Skeletal muscle tissue (tissue), 4 donors: ENCODE data around the gene C1QB. TPM values are rescaled to one million over a fixed set of nuclear protein-coding genes. Genes with fewer than 3 reads are reported as not detected.
A peak's percentile ranks its signal among the peaks of the same experiment; 100 is the strongest.

Experiments used
- H3K27ac ChIP-seq: one replicate; pipeline ENCODE4 v1.7.0; 2013; ENCODE audit warnings: mild to moderate bottlenecking, low read depth, low read length, inconsistent platforms
- H3K27me3 ChIP-seq, 3 donors: one replicate each; pipeline ENCODE4 v1.7.0; 2013; ENCODE audit warnings: low read length in 3 of 3; ENCODE audit not compliant: control insufficient read depth in 3 of 3, insufficient read depth in 3 of 3
- H3K36me3 ChIP-seq, 3 donors: one replicate each; pipeline ENCODE4 v1.7.0; 2013; ENCODE audit warnings: low read length in 3 of 3; ENCODE audit not compliant: control insufficient read depth in 3 of 3, insufficient read depth in 3 of 3
- H3K4me1 ChIP-seq, 3 donors: one replicate each; pipeline ENCODE4 v1.7.0; 2013; ENCODE audit warnings: low read length in 3 of 3, mild to moderate bottlenecking in 3 of 3; ENCODE audit not compliant: control insufficient read depth in 3 of 3, insufficient read depth in 3 of 3
- H3K4me3 ChIP-seq, 3 donors: one replicate each; pipeline ENCODE4 v1.7.0; 2013; ENCODE audit warnings: low read length in 3 of 3
- H3K9ac ChIP-seq, 3 donors: one replicate each; pipeline ENCODE4 v1.7.0; 2013; ENCODE audit warnings: low read length in 3 of 3, mild to moderate bottlenecking in 3 of 3, moderate library complexity in 2 of 3, low read depth in 1 of 3
- H3K9me3 ChIP-seq, 3 donors: one replicate each; pipeline ENCODE4 v1.7.0; 2013; ENCODE audit warnings: low read length in 3 of 3; ENCODE audit not compliant: control insufficient read depth in 3 of 3
- total RNA-seq: library from RNA; depleted of rRNA; stranded (reverse); fragments of >200 nt; gene quantifications from one replicate; pipeline ENCODE4 v1.2.3, GENCODE V29; 2014
- donor health status: Osteomylitis.

The C1QB gene
- total RNA-seq, 1 donor from 2014 or later: 18.3 TPM

DNA sequence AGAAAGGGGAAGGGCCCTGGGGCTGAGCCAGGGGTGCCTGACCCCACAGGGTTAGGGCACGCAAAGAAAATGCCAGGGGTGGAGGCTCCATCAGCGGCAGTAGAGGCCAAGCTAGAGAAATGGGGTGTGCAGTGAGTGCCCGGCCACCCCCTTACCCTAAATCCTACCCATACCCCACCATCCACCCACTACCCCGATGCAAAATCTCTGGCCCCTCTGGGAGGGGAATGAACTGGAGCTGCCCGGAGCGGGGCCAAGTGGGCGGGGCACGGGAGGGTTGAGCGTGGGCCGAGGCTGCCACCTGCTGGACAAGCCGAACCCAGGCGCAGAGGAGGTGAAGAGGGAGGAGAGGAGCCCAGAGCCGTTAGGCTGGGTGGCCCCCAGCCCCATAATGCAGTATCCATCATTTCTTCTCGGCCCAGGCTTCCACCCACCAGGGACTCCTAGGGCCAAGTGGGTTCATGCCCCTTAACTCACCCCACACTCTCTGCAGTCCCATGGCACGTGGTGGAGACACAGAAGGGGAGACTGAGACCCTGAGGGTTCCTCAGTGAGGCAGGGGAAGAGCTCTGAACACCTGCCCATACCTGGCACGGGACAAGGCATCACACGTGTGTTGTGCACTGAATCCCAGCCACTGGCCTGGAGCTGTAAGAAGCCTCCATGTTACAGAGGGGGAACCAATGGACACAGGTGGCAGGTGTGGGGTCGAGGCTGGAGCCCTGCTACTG lies 11.0 kb upstream of the C1QB start:
- peak overlapping the region in 1 of 3 donors; percentile 43 for H3K4me3 ChIP-seq
- H3K27ac ChIP-seq: no peak overlapping the region
- H3K9me3 ChIP-seq: no peaks in the 10 kb centered on the region
- peaks cover 2 to 4% (median 4%) of the 10 kb centered on the region in 3 donors for H3K4me1 ChIP-seq
- H3K36me3 ChIP-seq: no peaks in the 10 kb centered on the region
- H3K9ac ChIP-seq: no peak overlapping the region
- H3K27me3 ChIP-seq: peaks cover 0 to 24% (median 23%) of the 10 kb centered on the region in 3 donors

DNA sequence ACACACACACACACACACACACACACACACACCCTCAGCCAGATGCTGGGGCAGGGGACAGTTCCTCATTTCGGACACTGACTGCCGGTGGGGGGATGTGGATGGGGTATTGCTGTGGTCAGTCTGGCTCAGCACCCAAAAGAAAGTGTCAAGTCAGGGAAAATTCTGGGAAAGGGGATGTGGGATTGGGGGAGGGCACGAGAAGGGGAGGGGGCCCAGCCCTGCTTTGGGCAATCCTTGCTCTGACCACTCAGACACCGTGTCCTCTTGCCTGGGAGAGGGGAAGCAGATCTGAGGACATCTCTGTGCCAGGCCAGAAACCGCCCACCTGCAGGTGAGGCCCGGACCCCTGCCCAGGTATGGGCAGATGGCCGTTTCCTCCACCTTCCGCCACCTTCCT lies 9.7 kb upstream of the C1QB start, which contains the start of gene C1QC:
Gene C1QC (plus strand): TSS at position 253 of the 400 bp plus-strand sequence. CDS start 391 bp downstream, outside the sequence.
- no peaks in the 10 kb centered on the region for H3K9me3 ChIP-seq
- peaks cover 0 to 21% (median 15%) of the 10 kb centered on the region in 3 donors for H3K27me3 ChIP-seq
- peak within 1 kb of the TSS in 2 of 3 donors; percentile 9 to 27 for H3K4me3 ChIP-seq
- peaks cover 2 to 4% (median 4%) of the 10 kb centered on the region in 3 donors for H3K4me1 ChIP-seq
- no peak within 1 kb of the TSS for H3K27ac ChIP-seq
- H3K9ac ChIP-seq: no peak within 1 kb of the TSS
- H3K36me3 ChIP-seq: no peaks in the 10 kb centered on the region

DNA sequence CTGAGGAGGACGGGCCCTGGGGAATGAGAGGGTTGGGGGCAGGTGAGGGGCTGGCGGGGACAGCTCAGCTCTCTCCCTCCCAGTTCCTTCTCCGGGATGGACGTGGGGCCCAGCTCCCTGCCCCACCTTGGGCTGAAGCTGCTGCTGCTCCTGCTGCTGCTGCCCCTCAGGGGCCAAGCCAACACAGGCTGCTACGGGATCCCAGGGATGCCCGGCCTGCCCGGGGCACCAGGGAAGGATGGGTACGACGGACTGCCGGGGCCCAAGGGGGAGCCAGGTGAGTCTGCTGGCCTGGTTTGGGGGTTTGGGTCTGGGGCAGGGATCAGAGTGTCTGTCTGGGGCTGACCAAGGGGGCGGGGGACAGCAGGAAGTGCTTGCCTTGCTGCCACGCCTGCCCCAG lies 9.1 kb upstream of the C1QB start:
- Histone ChIP-seq H3K9ac (no peak overlapping the region), H3K27ac (no peak overlapping the region), H3K27me3 (peaks cover 0 to 24% (median 15%) of the 10 kb centered on the region in 3 donors), H3K4me1 (peaks cover 2 to 4% (median 4%) of the 10 kb centered on the region in 3 donors), H3K36me3 (no peaks in the 10 kb centered on the region), H3K9me3 (no peaks in the 10 kb centered on the region), H3K4me3 (peak overlapping the region in 1 of 3 donors; percentile 27)

DNA sequence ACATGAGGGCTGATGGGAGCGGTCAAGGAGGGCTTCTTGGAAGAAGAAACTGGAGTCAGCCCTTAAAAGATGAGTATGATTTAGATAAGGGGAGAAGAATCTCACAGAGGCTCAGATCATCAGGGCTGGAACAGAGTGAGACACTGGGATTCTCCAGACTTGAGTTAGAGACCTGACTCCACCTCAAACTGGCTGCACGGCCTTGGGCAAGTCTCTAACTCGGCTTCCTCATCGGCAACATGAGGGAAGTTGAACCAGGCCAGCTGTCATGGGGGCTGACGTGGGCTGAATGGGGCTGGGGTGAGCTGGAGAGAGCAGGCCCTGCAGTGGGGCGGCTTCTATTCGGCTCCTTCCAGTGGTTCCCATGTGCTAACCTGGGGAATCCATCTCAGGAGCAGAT lies 7.1 kb upstream of the C1QB start:
- Histone ChIP-seq H3K27me3 (peaks cover 0 to 27% (median 10%) of the 10 kb centered on the region in 3 donors), H3K4me1 (peaks cover 2 to 4% (median 4%) of the 10 kb centered on the region in 3 donors), H3K36me3 (no peaks in the 10 kb centered on the region), H3K4me3 (no peak overlapping the region), H3K9me3 (no peaks in the 10 kb centered on the region), H3K27ac (no peak overlapping the region), H3K9ac (no peak overlapping the region)

DNA sequence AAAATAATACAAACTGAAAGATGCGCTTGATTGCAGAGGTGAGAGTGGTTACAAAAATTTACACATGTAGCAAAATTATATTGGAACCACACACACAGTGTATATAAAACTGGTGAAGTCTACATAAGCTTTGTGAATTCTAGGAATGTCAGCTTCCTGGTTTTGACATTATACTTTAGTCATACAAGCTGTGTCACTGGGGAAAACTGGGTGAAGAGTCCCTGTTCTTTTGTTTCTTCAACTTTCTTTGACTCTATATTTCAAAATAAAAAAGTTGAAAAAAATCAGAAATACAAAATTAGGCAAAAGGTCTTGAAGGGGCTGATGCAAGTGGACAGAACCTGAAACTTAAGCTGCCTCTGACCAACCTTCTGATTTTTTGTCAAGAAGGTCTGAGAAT lies 6.7 kb upstream of the C1QB start:
- H3K4me3 ChIP-seq: no peak overlapping the region

DNA sequence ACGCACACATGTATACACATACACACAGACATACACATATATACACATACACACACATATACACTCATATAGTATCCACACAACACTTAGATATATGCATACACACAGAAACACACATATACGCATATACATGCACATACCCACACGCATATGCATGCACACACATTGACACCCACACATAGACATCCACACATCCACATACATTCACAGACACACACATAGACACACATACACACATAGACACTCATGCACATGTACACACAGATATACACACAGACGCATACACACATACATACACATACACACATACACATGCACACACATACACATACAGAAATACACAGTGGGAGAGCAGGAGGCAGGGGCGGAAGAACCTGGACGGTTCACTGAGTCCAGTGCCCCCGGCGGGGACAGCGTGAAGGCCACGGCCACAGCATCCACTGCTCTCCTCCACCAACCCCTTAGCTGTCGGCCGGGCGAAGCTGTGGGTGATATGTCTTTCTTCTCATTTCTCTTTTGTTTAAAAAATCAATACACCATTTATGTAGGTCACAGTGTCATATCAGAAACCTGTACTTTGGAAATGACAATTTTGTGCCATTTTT lies 2.8 kb upstream of the C1QB start:
- Histone ChIP-seq H3K4me1 (no peaks in the 10 kb centered on the region), H3K27me3 (peaks cover 12 to 39% (median 24%) of the 10 kb centered on the region in 3 donors), H3K9ac (no peak overlapping the region), H3K4me3 (no peak overlapping the region), H3K9me3 (no peaks in the 10 kb centered on the region), H3K27ac (no peak overlapping the region), H3K36me3 (no peaks in the 10 kb centered on the region)

More for the DNA sequence above, 6.7 kb upstream of the C1QB start:
- no peak overlapping the region for H3K27ac ChIP-seq
- no peaks in the 10 kb centered on the region for H3K9me3 ChIP-seq
- H3K36me3 ChIP-seq: no peaks in the 10 kb centered on the region
- H3K9ac ChIP-seq: no peak overlapping the region
- H3K27me3 ChIP-seq: peaks cover 0 to 27% (median 6%) of the 10 kb centered on the region in 3 donors
- peaks cover 2 to 4% (median 4%) of the 10 kb centered on the region in 3 donors for H3K4me1 ChIP-seq

DNA sequence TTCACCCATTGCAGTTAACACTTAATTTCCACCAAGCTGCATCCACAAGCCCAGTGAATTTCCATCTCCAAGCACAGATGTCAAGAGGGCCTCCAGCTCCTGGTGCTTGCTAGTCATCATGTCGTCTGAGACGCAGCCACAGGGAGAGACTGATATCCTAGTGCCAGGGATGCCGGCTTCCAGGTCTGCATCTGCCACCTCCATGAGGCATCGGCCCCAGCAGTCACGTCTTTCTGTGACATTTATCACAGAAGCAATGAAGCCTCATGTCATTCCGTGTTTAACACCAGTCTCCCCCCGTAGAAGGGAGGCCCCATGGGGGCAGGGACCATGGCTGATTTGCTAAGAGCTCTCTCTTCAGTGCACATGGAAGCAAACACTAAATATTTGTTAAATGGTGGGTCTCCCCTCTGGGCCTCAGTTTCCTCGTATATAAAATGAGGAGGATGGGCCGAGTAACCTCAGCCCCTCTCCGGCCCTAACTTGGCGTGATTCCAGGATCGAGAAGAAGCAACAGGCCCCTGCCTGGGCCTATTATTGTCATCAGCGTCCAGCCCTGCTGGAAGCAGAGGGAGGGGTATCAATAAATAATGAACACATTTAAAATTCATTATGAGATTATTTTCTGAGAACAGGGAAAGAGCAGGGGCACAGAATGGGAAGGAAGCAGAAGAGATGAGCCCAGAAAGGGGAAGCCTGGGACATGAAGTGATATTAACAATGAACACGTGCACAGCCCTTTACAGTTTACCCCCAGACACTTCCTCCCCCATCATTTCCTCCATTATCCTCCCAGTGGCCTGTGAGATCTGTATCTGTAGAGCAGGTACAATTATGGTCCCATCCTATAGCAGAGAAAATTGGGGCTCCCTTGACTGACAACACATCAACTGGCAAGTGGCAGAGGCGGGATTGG lies 837 bp upstream of the C1QB start:
- Histone ChIP-seq H3K27me3 (peaks cover 14 to 35% (median 34%) of the 10 kb centered on the region in 3 donors), H3K4me3 (no peak overlapping the region), H3K9ac (no peak overlapping the region), H3K36me3 (no peaks in the 10 kb centered on the region), H3K9me3 (no peaks in the 10 kb centered on the region), H3K27ac (no peak overlapping the region), H3K4me1 (no peaks in the 10 kb centered on the region)

DNA sequence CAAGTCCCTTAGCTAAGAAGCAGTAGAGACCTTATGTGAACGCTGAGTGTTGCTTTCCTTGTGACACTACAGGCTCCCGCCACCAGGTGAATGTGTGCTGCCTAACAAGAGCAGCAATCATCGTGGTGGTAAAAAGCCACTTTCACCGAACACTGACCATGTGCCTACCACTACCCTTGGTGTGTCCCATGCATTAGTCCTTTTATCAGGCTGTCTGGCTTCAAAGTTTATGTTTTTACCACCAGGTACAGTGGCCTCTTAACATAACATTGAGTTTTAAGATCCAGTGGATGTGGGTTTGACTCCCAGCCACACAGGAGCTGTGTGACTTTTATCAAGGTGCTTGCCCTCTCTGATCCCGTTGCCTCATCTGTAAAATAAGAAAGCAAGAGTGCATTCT lies 1.7 kb downstream of the C1QB start:
- peak overlapping the region in 1 of 3 donors; percentile 34 for H3K4me3 ChIP-seq
- no peaks in the 10 kb centered on the region for H3K9me3 ChIP-seq
- H3K9ac ChIP-seq: no peak overlapping the region
- H3K4me1 ChIP-seq: no peaks in the 10 kb centered on the region
- no peak overlapping the region for H3K27ac ChIP-seq
- H3K36me3 ChIP-seq: no peaks in the 10 kb centered on the region
- peaks cover 17 to 38% (median 37%) of the 10 kb centered on the region in 3 donors for H3K27me3 ChIP-seq

DNA sequence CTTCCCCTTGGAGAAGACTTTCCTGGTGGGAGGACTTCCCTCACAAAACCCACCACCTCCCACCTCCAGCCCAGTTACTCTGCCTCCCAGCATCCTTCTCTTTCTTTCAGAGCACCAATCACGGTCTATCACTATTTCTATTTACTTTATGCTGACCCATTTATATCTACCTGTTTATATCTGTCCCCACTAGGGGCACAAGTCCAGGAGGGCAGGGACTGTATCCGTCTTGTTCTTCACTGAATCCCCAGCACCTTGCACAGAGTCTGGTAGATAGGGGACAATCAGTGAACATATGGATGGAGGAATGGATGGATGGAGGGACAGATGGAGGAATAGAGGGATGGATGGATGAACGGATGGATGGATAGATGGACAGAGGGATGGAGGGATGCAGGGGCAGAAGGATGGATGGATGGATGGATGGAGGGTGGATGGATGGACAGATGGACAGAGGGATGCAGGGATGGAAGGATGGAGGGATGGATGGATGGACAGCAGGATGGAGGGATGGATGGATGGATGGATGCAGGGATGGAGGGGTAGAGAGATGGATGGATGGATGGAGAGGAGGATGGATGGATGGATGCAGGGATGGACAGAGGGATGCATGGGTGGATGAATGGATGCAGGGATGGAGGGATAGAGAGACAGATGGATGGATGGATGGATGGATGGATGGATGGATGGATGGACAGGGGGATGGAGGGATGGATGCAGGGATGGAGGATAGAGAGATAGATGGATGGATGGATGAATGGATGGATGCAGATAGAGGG lies 5.5 kb downstream of the C1QB start:
- Histone ChIP-seq H3K4me1 (no peaks in the 10 kb centered on the region), H3K9me3 (no peaks in the 10 kb centered on the region), H3K9ac (no peak overlapping the region), H3K36me3 (no peaks in the 10 kb centered on the region), H3K4me3 (no peak overlapping the region), H3K27ac (no peak overlapping the region), H3K27me3 (peaks cover 18 to 38% (median 34%) of the 10 kb centered on the region in 3 donors)
